H1 (cell line): ENCODE measurements around the gene GGA2. TPM values are rescaled to one million over a fixed set of nuclear protein-coding genes. Genes with fewer than 3 reads are reported as not detected.

Experiments used
- BCL11A ChIP-seq, 2 experiments: IDR thresholded peaks; one replicate each; pipeline ENCODE4 v1.6.1; 2011; ENCODE audit warnings: low read depth in 2 of 2, low read length in 2 of 2, mild to moderate bottlenecking in 2 of 2
- PHF8 ChIP-seq: fragments of 200-600 bp; sonication (generic); conservative IDR thresholded peaks from 2 replicates; pipeline ENCODE4 v1.7.1; 2012; ENCODE audit warnings: low read depth, mild to moderate bottlenecking, inconsistent platforms, low read length, moderate library complexity
- RAD21 ChIP-seq, 2 experiments: IDR thresholded peaks in 1 of 2; conservative IDR thresholded peaks in 1 of 2; 2 replicates each; pipeline ENCODE4 v1.6.1; 2011; ENCODE audit warnings: low read depth in 2 of 2, low read length in 2 of 2, improper control_type of control experiment in 1 of 2, inconsistent platforms in 1 of 2, mild to moderate bottlenecking in 1 of 2, moderate library complexity in 1 of 2
- RBBP5 ChIP-seq: IDR thresholded peaks from 2 replicates; pipeline ENCODE4 v1.7.1; 2012; ENCODE audit warnings: low read depth, mild to moderate bottlenecking, inconsistent platforms, low read length, moderate library complexity, borderline replicate concordance
- RXRA ChIP-seq: IDR thresholded peaks from 2 replicates; pipeline ENCODE4 v1.6.1; 2011; ENCODE audit warnings: low read depth, mild to moderate bottlenecking, low read length, moderate library complexity; ENCODE audit not compliant: insufficient read depth
- SUZ12 ChIP-seq: fragments of 200-600 bp; sonication (generic); IDR thresholded peaks from 2 replicates; pipeline ENCODE4 v1.6.1; 2012; ENCODE audit warnings: mild to moderate bottlenecking, inconsistent platforms, low read length, moderate library complexity, mixed read lengths
- TBP ChIP-seq: IDR thresholded peaks from 2 replicates; pipeline ENCODE4 v1.6.1; 2011; ENCODE audit warnings: low read depth, low read length, improper control_type of control experiment
- YY1 ChIP-seq: IDR thresholded peaks from 2 replicates; pipeline ENCODE4 v1.6.1; 2011; ENCODE audit warnings: low read depth, mild to moderate bottlenecking, low read length
- ZNF274 ChIP-seq: IDR thresholded peaks from 2 replicates; pipeline ENCODE4 v1.7.0; 2012; ENCODE audit warnings: low read length, borderline replicate concordance; ENCODE audit errors: extremely low read depth
- polyA plus RNA-seq, 7 experiments: library from polyadenylated mRNA; depleted of rRNA in 3 of 7; stranded (reverse) in 5 of 7; unstranded in 2 of 7; fragments of >200 nt in 5 of 7; fragments of 200-250 nt in 2 of 7; gene quantifications; 1 replicate in 5 of 7; 2 replicates in 1 of 7; 4 replicates in 1 of 7; pipeline versions ENCODE4 v1.2.1 to v1.2.3, GENCODE V29; 2011 to 2013; ENCODE audit warnings: missing spikeins in 2 of 7, mixed read lengths in 2 of 7
- total RNA-seq: library from RNA; stranded (reverse); fragmentation: NEBNext Ultra II Directional; extraction: Animal tissue kit (Norgen Biotek cat#: 25700); gene quantifications from 2 replicates; pipeline ENCODE4 v1.2.1, GENCODE V29; 2021
- TF ChIP-seq, protein P1 (sequence below): IDR thresholded peaks from 2 replicates; pipeline ENCODE4 v1.6.1; 2011; ENCODE audit warnings: low read depth, mild to moderate bottlenecking, low read length; ENCODE audit not compliant: insufficient read depth

Gene GGA2
- total and polyA plus RNA-seq, 2 of the 8 experiments (the other 6 are each of a cell fraction or from before 2014, with no cell fraction given) = 65.8 to 114 TPM

DNA sequence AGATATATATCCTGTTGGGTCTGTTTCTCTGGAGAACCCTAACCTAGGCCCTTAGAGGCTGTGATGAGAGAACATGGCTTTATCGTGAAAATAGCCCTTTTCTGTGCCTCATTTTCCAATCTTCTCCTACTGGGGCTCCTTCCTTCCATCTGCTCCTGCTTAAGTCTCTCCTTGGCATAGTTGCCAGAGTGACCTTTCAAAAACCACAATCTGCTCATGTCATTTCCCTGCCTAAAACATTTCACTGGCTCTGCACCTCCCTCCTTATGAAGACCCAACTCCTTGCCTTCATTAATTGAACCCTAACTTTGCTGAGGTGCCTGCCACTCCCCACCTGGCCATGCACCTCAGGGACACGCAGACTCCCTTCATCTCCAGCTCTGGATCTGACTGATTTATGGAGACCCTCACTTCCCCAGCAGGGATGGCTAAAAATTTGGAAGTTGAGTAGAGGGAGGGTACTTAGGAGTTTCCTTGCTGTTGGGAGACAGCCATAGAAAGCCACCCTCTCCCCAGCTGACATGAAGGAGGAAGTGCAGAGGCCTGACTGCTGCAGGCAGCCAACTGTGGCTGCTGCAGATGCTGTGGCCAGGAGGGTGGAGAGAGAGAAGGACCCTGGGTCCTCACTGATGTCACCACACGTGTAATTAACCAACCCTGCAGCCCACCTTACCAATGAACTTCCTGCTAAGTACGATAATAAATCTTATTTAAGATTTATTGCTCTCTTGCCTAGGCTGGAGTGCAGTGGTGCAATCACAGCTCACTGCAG, 6.3 kb upstream of the GGA2 start (continued):
- TF ChIP-seq ZNF274 = no peak
- TF ChIP-seq, protein P1, sequence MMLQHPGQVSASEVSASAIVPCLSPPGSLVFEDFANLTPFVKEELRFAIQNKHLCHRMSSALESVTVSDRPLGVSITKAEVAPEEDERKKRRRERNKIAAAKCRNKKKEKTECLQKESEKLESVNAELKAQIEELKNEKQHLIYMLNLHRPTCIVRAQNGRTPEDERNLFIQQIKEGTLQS = no peak
- no peak for TF ChIP-seq PHF8
- TF ChIP-seq TBP = no peak
- no peak for TF ChIP-seq RBBP5
- no peak for TF ChIP-seq YY1
- TF ChIP-seq RXRA = no peak
- TF ChIP-seq RAD21 (IDR thresholded peaks at IDR 0.05 in 1 of 2, conservative IDR thresholded peaks at IDR 0.05 in 1 of 2; ENCODE audit: low read depth in 2 of 2, low read length in 2 of 2) = no peak
- no peak for TF ChIP-seq BCL11A (IDR thresholded peaks at IDR 0.05; ENCODE audit: low read depth in 2 of 2, low read length in 2 of 2)
- no peak for TF ChIP-seq SUZ12
- TF ChIP-seq, all 59 proteins: peak for 0
